ENCODE data around the gene JUN. TPM values are rescaled to one million over a fixed set of nuclear protein-coding genes. Genes with fewer than 3 reads are reported as not detected.
A peak's percentile ranks its signal among the peaks of the same experiment; 100 is the strongest.

JUN gene
- total and polyA plus RNA-seq, 7 donors = 40.1 to 213 (median 137) TPM

- TF ChIP-seq CTCF (IDR thresholded peaks at IDR 0.05) = no peak
- Histone ChIP-seq H3K9me3 (no peaks in the 10 kb centered on the region), H3K4me1 (no peaks in the 10 kb centered on the region), H3K36me3 (ENCODE audit: insufficient read depth in 1 of 2, low read depth in 1 of 2) (no peaks in the 10 kb centered on the region), H3K4me3 (no peak overlapping the region), H3K27me3 (ENCODE audit: insufficient read depth in 3 of 3, low read length in 2 of 3) (no peaks in the 10 kb centered on the region), H3K27ac (no peak overlapping the region)
- 68 to 84% (median 70%) methylated on average over 2 of the region's 2 CpGs for WGBS, 3 donors
- no peak for DNase-seq
- ATAC-seq = no peak
- intact Hi-C loops (cut with DNase I) = loop anchor here in 1 of 2 donors (5.0 kb wide), 2 partner anchors 64 to 84 kb away; no protein-coding TSS in a partner anchor
Measured at GRCh38 chr1:58818075-58818474, 34.2 kb upstream of the JUN start.

- DNase-seq (no peak), ATAC-seq (no peak)
- Histone ChIP-seq H3K4me3 (peak overlapping the region; percentile 65), H3K9me3 (no peaks in the 10 kb centered on the region), H3K27ac (peak overlapping the region; percentile 97), H3K36me3 (ENCODE audit: insufficient read depth in 1 of 2, low read depth in 1 of 2) (no peaks in the 10 kb centered on the region), H3K4me1 (no peaks in the 10 kb centered on the region), H3K27me3 (ENCODE audit: insufficient read depth in 3 of 3, low read length in 2 of 3) (no peaks in the 10 kb centered on the region)
- no peak for TF ChIP-seq CTCF (IDR thresholded peaks at IDR 0.05)
- intact Hi-C loops (cut with DNase I) = loop anchor here in 1 of 2 donors (5.0 kb wide), 2 partner anchors 66 to 86 kb away; no protein-coding TSS in a partner anchor
- 4 to 11% (median 5%) methylated on average over 4 of the region's 4 CpGs for WGBS, 3 donors
Measured at GRCh38 chr1:58816747-58817221, 32.9 kb upstream of the JUN start.

GRCh38 chr1:58816072-58816746 lies 32.4 kb upstream of the JUN start:
- no peak for TF ChIP-seq CTCF (IDR thresholded peaks at IDR 0.05)
- WGBS, 3 donors = 0 to 1% (median 1%) methylated on average over 44 to 49 of the region's 49 CpGs
- H3K4me1 ChIP-seq = no peaks in the 10 kb centered on the region
- H3K4me3 ChIP-seq = peak overlapping the region; percentile 65
- peak; percentile 93 to 95 for DNase-seq
- no peaks in the 10 kb centered on the region for H3K27me3 ChIP-seq (ENCODE audit: insufficient read depth in 3 of 3, low read length in 2 of 3)
- H3K27ac ChIP-seq = peak overlapping the region; percentile 97
- peak; percentile 89 to 94 (median 92) for ATAC-seq
- H3K36me3 ChIP-seq (ENCODE audit: insufficient read depth in 1 of 2, low read depth in 1 of 2) = no peaks in the 10 kb centered on the region
- H3K9me3 ChIP-seq = no peaks in the 10 kb centered on the region
- intact Hi-C loops (cut with DNase I) = loop anchor here in 1 of 2 donors (5.0 kb wide), 2 partner anchors 66 to 86 kb away; no protein-coding TSS in a partner anchor

- Histone ChIP-seq H3K4me3 (peak overlapping the region; percentile 65), H3K27ac (peak overlapping the region; percentile 97), H3K9me3 (no peaks in the 10 kb centered on the region), H3K4me1 (no peaks in the 10 kb centered on the region), H3K36me3 (ENCODE audit: insufficient read depth in 1 of 2, low read depth in 1 of 2) (no peaks in the 10 kb centered on the region), H3K27me3 (ENCODE audit: insufficient read depth in 3 of 3, low read length in 2 of 3) (no peaks in the 10 kb centered on the region)
- intact Hi-C loops (cut with DNase I) = loop anchor here in 1 of 2 donors (1.0 to 5.0 kb wide), 3 partner anchors 30 to 87 kb away; no protein-coding TSS in a partner anchor
- 7 to 37% (median 13%) methylated on average over 13 of the region's 13 CpGs for WGBS, 3 donors
- DNase-seq = no peak
- ATAC-seq = peak; percentile 27 to 44 (median 34)
- TF ChIP-seq CTCF (IDR thresholded peaks at IDR 0.05) = no peak
Measured at GRCh38 chr1:58815686-58816071, 31.8 kb upstream of the JUN start.
